ENCODE results near the gene CDC73. TPM values are rescaled to one million over a fixed set of nuclear protein-coding genes. Genes with fewer than 3 reads are reported as not detected.
"Not testable (repeated sequence)": the region's sequence is repeated elsewhere in the genome, so short reads cannot be mapped to it uniquely, and the experiment has no call there.

CDC73 gene
- total RNA-seq, 1 donor from 2014 or later, result 48.6 TPM

DNA sequence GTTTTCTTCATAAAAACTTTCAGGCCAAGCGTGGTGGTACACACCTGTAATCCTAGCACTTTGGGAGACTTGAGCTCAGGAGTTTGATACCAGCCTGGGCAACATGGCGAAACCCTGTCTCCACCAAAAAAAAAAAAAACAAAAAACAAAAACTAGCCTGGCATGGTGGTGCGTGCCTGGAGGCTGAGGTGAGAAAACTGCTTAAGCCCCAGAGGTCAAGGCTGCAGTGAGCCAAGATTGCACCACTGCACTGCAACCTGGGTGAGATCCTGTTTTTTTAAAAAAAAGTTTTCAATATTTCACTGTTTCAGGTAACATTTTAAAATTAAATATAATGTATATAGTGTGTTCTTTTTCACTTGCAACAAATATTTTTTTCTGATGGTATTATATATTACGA is 78.1 kb downstream of the CDC73 start:
- DNase-seq (ENCODE audit: missing footprints) (no peak), ATAC-seq (no peak)
- intact Hi-C loops (cut with DNase I), result no loop called here

GRCh38 chr1:193201021-193201420 is 79.2 kb downstream of the CDC73 start:
- DNase-seq (ENCODE audit: missing footprints), result no peak
- intact Hi-C loops (cut with DNase I), result no loop called here

DNA sequence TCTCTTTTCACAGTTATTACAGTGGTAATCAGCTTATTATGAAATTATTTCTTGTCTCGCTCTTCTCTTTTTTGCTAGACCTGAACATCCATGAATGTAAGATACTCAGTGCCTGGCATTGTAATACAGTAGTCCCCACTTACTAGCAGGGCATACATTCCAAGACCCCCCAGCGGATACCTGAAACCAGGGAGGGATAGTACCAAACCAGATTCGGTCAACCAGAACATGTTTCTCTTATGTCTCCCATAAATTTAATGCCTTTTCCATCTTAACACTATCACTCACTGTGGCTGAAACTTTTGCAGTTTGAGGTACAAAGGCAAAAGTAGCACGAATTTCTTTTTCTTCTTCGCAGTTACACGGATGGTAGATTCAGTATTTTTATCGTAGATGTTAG is 89.2 kb downstream of the CDC73 start:
- no peak for DNase-seq (ENCODE audit: missing footprints)
- no peak for ATAC-seq
- intact Hi-C loops (cut with DNase I), result no loop called here

More at GRCh38 chr1:193201021-193201420, 79.2 kb downstream of the CDC73 start:
- no peak for ATAC-seq

DNA sequence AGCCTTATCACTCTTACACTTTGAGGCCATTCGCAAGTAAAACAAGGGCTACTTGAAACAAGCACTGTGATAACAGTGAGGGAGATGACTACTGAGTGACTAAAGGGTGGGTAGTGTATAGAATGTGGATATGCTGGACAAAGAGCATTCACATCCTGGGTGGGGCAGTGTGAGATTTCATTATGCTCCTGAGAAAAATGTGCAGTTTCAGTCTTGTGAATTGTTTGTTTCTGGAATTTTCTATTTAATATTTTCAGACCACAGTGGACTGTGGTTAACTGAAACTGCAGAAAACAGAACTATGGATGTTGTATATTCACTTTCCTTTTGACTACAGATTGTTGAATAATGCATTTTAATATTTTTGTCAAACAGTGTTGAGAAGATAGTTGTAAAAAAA is 89.7 kb downstream of the CDC73 start:
- ATAC-seq (no peak), DNase-seq (ENCODE audit: missing footprints) (no peak)
- intact Hi-C loops (cut with DNase I), result no loop called here

GRCh38 chr1:193212637-193213036 is 90.8 kb downstream of the CDC73 start:
- intact Hi-C loops (cut with DNase I), result no loop called here
- DNase-seq (ENCODE audit: missing footprints) (no peak), ATAC-seq (no peak)

- DNase-seq (ENCODE audit: missing footprints) (no peak), ATAC-seq (no peak)
- intact Hi-C loops (cut with DNase I), result no loop called here
Observed at GRCh38 chr1:193213998-193214397, 92.2 kb downstream of the CDC73 start.

DNA sequence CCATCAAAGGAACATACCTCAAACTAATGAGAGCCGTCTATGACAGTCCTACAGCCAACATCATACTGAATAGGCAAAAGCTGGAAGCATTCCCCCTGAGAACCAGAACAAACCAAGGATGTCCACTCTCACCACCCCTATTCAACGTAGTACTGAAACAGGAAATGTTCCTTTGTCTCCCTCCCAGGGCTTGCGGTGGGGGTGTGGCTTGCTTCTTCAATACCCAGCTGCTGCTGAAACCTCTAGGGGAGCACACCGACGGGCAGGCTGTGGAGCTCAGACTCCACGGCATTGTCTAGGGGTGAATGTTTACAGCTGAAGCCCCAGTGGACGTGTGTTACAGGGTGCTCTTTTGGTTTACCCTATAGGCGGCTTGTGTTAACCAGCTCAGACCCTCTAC is 95.1 kb downstream of the CDC73 start:
- peak; percentile 37 for ATAC-seq
- DNase-seq (ENCODE audit: missing footprints), result no peak
- intact Hi-C loops (cut with DNase I), result no loop called here

DNA sequence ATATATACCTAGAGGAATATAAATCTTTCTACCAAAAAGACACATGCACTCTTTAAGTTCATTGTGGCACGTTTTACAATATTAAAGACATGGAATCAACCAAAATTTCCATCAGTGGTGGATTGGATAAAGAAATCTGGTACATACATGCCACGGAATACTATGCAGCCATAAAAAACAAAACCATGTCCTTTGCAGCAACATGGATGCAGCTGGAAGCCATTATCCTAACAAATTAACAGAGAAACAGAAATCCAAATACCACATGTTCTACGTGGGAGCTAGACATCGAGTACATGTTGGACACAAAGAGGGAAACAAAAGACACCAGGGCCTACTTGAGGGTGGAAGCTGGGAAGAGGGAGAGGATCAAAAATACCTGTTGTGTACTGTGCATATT is 97.6 kb downstream of the CDC73 start:
- no peak for ATAC-seq
- DNase-seq (ENCODE audit: missing footprints), result no peak
- intact Hi-C loops (cut with DNase I), result no loop called here

DNA sequence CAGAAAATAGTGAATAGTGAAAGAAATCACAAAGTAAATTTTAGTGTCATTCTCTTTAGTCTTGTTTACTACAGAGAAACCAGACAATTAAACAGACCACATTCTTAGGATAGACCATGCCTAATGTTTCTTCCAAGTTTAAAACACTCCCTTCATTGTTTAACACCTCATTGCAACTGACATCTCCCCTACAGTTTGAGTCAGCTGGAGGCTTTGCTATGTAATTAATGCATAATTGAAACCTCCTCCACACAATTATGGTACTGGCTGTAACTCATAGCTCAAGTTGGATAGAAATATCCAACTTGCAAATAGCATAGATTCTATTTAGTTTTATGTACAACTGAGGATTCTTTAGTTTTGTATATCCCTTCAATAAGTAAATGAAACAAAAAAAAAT is 99.8 kb downstream of the CDC73 start:
- no peak for DNase-seq (ENCODE audit: missing footprints)
- intact Hi-C loops (cut with DNase I), result no loop called here
- ATAC-seq, result no peak

DNA sequence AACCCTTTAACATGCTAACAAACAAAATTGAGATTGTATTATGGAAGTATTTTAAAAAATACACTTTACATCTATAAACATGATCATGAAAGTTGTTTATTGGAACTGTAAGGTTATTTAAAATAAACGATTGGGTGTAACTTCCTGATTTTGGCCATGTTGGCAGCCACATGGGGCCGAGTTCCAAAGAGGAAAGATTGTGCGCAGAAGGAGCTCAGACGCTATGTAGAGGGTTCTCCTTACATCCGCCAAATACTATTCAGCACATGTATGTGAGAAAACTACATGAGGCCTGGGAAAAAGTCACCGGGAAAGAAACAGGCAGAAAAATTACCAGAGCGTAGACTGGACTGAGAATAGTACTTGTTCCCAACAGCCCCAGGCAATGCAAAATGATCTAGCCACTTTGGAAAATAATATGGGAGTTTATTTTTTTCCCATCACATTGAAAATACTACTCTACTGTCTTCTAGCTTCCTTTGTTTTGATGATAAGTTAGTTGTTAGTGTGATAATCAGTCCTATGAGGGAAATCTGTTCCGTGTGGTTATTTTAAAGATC is 100.3 kb downstream of the CDC73 start:
- no peak for ATAC-seq
- intact Hi-C loops (cut with DNase I), result no loop called here
- DNase-seq (ENCODE audit: missing footprints), result no peak

DNA sequence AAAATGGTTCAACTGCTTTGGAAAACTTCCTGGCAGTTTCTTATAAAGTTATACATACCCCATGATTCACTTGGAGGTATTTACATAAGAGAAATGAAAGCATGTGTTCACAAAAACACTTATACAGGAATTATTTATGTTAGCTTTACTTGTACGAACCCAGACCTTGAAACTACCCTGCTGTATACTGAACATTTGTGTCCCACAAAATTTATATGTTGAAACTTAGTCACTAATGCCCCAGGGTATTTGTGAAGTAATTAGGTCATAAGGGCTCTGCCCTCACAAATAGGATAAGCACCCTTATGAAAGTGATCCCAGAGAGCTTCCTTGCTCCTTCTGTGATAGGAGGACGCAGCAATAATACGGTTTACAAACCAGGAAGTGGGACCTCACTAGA is 107.3 kb downstream of the CDC73 start:
- intact Hi-C loops (cut with DNase I), result no loop called here
- ATAC-seq (no peak), DNase-seq (ENCODE audit: missing footprints) (no peak)

DNA sequence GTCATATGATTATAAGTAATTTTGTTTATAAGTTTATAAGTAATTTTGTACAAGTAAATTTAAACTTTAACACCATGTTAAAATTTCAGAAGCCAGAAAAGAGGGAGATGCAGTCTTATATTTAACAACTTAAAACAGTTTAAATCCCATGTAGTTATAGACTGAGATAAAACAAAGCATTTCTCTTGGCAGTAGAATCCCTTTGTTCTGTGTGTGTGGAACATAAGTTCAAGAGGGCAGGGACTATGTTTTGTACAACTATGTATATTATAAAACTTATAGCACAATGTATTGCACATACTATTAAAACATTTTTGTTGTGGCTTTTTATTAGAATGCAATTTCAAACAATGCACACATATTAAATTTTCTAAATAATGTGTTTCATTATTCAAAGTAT is 109.3 kb downstream of the CDC73 start:
- ATAC-seq; DNase-seq (ENCODE audit: missing footprints); intact Hi-C loops (cut with DNase I): not testable (repeated sequence)

- no peak for DNase-seq (ENCODE audit: missing footprints)
- ATAC-seq, result no peak
- intact Hi-C loops (cut with DNase I), result no loop called here
Observed at GRCh38 chr1:193234530-193234929, 112.7 kb downstream of the CDC73 start.

- DNase-seq (ENCODE audit: missing footprints) (peak; percentile 53), ATAC-seq (no peak)
- intact Hi-C loops (cut with DNase I), result no loop called here
Observed at GRCh38 chr1:193237381-193237978, 115.6 kb downstream of the CDC73 start.

DNA sequence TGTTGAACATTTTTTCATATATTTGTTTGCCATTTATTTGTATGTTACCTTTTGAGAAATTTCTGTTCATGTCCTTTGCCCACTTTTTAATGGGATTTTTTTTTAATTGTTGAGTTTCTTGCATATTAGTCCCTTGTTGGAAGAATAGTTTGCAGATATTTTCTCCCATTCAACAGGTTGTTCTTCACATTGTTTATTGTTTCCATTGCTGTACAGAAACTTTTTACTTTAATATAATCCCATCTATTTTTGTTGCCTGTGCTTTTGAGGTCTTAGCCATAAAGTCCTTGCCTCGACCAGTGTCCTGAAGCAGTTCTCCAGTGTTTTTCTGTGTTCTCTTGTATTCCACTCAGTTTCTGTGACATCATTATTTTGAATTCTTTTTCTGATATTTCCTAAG is 118.8 kb downstream of the CDC73 start:
- no peak for ATAC-seq
- no peak for DNase-seq (ENCODE audit: missing footprints)
- intact Hi-C loops (cut with DNase I), result no loop called here

DNA sequence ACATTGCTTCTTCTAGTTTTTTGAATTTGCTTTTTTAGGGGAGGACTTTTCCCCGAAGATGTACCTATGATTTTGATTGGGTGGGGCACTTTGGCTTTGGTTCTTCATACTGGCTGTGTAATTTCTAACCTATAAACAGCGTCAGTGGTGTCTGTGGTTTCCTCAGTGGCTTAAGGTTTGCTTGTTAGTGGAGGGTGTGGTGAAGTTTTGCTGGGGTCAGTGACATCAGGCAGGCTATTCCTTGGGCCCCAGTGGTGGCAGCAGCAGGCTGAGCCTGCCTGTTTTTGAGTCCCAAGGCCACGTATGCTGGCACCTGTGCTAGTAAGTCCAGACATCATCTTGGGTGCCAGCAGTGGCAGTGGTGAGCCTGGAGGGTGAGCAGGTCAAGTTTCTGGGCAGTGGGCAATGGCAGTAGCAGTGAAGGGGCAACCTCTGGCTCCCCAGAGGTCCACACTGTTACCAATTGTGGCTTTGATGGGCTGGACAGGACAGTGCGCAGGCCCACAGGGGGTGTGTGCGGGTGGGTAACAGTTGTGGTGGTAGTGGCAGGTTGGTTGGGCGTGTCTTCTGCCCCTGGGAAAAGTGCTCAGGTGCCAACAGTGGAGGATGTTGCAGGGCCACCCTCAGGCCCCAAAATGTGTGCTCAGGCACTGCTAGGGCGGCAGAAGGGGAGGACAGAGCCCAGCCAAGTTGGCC is 119.4 kb downstream of the CDC73 start:
- DNase-seq (ENCODE audit: missing footprints) (no peak), ATAC-seq (no peak)
- intact Hi-C loops (cut with DNase I), result no loop called here

- ATAC-seq (no peak), DNase-seq (ENCODE audit: missing footprints) (no peak)
- intact Hi-C loops (cut with DNase I), result no loop called here
Observed at GRCh38 chr1:193242000-193242399, 120.2 kb downstream of the CDC73 start.

DNA sequence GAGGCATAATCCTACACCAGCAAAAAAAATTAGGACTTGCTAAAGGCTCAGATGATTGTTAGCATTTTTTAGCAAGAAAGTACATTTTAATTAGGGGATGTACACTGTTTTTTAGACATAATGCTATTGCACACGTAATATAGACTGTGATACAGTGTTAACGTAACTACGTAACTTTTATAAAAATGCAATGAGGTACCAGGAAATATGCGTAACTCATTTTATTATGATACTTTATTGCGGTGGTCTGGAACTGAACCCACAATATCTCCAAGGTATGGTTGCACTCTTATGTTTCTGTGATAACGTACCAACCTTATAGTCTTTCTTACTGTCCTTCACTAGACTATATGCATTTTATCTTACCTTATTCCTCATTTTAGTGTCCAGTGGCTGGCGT is 127.4 kb downstream of the CDC73 start:
- DNase-seq (ENCODE audit: missing footprints) (no peak), ATAC-seq (no peak)
- intact Hi-C loops (cut with DNase I), result no loop called here

DNA sequence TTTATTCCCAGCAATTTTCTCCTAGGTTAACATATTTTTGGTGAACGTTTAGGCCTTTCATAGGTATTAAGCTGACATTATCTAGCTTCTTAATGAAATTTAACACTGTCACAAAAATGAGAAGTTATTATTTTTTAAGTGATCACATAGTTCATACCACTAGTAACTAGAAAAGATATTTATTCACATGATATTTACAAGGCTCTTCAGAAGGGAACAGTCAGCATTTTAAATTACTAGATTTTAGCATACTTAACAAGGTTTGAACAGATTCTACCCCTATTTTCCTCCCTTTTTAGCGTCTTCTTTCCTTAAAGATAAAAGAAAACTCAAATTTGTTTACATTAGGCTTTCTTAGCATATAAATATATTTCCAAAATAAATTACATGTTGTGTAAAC is 130.1 kb downstream of the CDC73 start:
- DNase-seq (ENCODE audit: missing footprints) (no peak), ATAC-seq (no peak)
- intact Hi-C loops (cut with DNase I), result no loop called here

- no peak for ATAC-seq
Observed at GRCh38 chr1:193256019-193256418, 134.2 kb downstream of the CDC73 start.

More at GRCh38 chr1:193256019-193256418, 134.2 kb downstream of the CDC73 start:
- intact Hi-C loops (cut with DNase I), result no loop called here
- no peak for DNase-seq (ENCODE audit: missing footprints)
